NCI-H2227 (cell line): ENCODE results near the gene SORCS2.

Experiments used
- DNase-seq: peaks from one replicate; lab custom pipeline; 2025; ENCODE audit not compliant: unreplicated experiment; lab: John Stamatoyannopoulos, UW

The SORCS2 gene

GRCh38 chr4:7777871-7778509, 585.7 kb downstream of the SORCS2 start:
- DNase-seq, result no peak

- DNase-seq, result peak; percentile 32
These were observed 586.4 kb downstream of the SORCS2 start for GRCh38 chr4:7778510-7779431.

DNA sequence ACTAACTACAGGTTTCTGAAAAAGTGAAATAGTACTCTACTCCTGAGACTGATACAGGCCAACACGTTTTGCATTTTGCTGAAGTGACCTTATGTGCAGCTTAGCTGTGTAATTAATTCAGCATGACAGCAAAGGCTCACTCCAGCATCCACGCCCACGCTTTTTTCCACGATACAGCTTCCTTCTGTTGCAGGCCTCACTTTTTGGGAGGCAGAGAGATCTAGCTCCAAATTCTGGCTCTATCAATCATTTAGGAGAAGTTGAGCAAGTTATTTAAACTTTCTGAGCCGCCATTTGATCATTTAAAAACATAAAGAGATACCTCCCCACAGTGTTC, 587.1 kb downstream of the SORCS2 start:
- DNase-seq, result no peak

DNA sequence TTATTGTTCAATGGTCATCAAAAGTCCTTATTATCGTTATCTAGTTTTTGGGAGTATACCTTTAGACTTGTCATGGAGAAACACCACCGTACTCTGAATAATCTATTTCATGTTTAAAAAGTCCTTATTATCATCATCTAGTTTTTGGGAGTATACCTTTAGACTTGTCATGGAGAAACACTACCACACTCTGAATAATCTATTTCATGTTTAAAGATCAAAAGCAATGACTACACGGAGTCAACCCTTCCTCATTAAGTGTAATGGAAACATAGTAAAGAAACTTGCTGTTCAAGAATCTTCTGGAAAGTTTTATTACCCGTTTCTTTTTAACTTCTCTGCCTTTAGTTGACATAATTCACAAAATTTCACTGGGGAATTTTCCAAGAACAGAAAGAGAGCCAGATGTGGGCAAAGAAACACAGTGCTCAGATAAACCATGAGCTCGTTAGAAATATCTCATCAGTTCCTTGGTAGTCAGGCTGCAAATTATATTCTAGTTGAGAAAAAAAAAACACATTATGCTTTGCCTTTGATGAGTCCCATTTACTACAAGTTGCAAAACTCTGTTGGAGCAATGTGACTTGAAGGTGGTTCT, 588.5 kb downstream of the SORCS2 start:
- DNase-seq, result no peak

- DNase-seq, result no peak
These were observed 589.0 kb downstream of the SORCS2 start for GRCh38 chr4:7781366-7781765.

GRCh38 chr4:7781993-7782392, 589.7 kb downstream of the SORCS2 start:
- DNase-seq, result no peak

GRCh38 chr4:7782783-7783182, 590.4 kb downstream of the SORCS2 start:
- DNase-seq, result no peak

- DNase-seq, result no peak
These were observed 591.2 kb downstream of the SORCS2 start for GRCh38 chr4:7783541-7783940.

DNA sequence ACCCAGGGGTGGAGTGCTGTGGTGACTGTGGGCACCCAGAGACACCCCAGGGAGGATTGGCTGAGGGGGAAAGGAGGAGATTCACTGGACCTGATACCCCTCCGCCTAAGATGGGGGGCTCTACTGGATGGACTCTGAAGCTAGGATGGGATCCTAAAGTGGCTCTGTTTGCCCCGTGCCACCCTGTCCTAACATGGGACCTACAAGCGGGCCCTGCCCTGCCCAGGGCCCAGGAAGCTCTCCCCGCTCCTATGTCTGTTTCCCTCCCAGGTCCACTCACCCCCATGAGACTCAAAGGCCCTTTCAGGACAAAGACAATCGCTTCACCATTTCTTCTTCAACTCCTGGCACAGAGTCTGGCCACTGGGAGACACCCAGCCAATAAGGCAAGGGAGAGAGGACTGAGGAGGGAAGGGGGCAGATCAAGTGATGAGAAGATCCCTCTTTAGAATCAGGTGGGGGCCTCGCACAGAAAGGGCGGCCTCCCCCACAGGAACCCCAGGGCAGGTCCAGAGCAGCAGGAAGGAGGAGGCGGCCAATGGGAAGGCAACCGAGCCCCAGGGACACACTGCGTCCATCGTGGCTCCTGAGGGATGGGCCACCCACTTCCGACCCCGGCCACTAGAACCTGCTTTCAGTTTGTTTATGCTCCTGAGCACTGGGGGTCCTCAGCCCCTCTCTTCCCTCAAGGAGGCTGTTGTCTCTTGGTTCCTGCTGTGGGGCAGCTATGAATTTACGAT, 592.0 kb downstream of the SORCS2 start:
- no peak for DNase-seq

DNA sequence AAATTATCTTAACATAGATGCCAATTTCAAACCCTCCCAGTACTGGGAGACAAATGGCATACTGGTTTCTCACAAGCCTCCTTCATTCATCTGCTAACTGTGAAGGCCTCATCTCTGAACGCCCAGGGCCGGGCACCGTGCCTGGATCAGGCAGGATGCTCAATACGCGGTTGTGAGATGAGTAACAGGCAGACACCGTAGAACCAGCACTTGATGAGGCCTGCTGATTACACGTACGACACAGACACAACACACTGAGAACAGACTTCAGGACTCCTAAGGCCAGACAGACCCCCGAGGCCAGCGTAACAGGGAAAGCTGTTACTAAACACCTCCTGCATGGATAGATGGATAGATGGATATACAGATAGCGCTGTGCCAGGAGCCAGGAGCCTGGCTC, 592.7 kb downstream of the SORCS2 start:
- no peak for DNase-seq

- no peak for DNase-seq
These were observed 593.7 kb downstream of the SORCS2 start for GRCh38 chr4:7786040-7786439.

DNA sequence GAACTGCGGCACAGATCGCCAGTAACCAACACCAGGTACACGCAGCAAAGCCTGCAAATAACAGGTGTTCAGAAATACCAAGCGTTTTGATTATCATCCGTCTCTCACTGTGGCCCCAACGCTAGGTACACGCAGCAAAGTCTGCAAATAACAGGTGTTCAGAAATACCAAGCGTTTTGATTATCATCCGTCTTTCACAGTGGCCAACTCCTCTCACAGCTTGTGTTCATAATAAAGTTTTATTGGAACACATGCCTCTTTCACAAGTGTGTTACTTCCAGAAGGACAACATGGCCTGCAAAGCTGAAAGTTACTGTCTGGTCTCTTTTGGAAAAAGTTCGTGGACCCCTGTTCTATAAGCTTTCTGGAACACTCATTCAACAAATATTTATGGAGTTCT, 594.2 kb downstream of the SORCS2 start:
- DNase-seq, result no peak

DNA sequence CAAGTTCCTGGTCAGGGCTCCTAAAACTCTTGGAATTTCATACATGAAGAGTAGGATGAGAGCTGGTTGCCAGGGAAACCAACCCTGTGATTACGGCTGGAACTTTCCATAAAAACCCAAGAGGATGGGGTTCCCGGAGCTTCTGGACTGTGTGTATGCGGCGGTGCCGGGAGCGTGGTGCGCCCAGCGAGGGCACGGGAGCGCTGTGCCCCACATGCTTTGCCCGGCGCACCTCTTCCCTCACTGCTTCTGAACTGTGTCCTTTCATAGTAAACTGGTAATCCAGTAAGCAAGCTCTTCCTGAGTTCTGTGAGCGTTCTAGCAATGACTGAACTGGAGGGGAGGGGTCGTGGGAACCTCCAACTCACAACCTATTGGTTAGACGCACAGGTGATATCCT, 594.7 kb downstream of the SORCS2 start:
- DNase-seq, result no peak

DNA sequence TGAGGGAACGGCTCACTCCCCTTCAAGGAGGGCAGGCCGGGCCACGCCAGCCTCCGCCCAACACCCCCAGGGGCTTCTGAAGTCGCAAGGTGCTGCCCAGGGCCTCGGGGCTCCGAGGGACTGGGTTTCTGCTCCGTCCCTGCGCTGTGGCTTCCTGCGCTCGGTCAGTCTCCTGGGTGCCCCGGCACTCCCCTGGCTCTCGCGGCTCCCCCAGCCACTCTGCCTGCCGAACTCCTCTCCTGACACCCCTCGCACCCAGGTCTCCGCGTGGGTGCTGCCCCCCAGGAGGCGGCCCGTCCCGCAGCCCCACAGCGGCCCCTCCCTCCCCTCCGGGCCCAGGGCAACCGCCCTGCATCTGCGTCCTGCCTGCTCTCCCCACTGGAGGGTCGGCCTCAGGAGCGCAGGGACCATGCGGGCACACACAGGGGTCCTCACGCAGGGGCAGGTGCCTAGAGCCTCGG, 595.4 kb downstream of the SORCS2 start:
- DNase-seq, result no peak

GRCh38 chr4:7788193-7788592, 595.9 kb downstream of the SORCS2 start:
- DNase-seq, result no peak

GRCh38 chr4:7788694-7789425, 596.5 kb downstream of the SORCS2 start:
- DNase-seq, result no peak

GRCh38 chr4:7790023-7790422, 597.7 kb downstream of the SORCS2 start:
- DNase-seq, result no peak

DNA sequence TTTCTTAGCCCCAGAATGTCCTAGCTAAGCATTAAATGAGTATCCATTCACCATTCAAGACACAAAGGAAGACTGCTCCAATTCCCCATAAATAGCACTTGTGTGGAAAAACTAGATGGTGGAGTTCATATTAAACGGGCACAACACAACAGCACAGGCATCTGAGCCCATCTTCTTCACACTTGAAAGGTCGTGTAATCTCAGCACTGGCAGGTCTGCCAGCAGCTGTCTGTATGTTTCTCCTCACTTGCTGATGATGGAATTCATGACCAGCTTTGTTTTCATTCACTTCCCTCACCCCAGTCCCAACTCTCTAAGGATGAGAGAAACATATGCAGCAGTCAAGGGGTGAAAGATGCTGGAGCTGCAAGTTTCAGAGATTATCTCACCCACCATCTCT, 598.7 kb downstream of the SORCS2 start:
- no peak for DNase-seq
